ENCODE results near the gene NRP2.

The NRP2 gene

DNA sequence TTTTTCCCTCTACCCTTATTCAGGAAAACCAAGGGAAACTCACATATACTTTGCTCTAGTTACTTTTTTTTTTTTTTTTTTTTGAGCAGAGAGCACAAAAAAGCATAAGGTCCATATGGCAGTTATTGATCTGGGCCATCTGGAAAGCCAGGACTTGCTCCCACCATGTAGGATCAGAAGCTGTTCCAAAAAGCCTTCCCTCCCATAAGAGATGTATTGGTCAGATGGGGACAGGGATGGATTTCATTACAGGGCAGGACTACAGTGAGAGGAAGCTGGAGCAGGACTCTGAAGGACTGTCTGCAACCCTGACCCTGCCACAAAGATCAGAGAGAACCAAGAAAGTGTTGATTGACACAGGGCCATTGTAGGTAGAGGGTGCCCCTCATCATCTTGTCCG lies 57.3 kb downstream of the NRP2 start:
- no peak for DNase-seq (ENCODE audit: low spot score)
- TF ChIP-seq, protein P1, sequence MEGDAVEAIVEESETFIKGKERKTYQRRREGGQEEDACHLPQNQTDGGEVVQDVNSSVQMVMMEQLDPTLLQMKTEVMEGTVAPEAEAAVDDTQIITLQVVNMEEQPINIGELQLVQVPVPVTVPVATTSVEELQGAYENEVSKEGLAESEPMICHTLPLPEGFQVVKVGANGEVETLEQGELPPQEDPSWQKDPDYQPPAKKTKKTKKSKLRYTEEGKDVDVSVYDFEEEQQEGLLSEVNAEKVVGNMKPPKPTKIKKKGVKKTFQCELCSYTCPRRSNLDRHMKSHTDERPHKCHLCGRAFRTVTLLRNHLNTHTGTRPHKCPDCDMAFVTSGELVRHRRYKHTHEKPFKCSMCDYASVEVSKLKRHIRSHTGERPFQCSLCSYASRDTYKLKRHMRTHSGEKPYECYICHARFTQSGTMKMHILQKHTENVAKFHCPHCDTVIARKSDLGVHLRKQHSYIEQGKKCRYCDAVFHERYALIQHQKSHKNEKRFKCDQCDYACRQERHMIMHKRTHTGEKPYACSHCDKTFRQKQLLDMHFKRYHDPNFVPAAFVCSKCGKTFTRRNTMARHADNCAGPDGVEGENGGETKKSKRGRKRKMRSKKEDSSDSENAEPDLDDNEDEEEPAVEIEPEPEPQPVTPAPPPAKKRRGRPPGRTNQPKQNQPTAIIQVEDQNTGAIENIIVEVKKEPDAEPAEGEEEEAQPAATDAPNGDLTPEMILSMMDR (IDR thresholded peaks at IDR 0.05; ENCODE audit: extremely low read depth, insufficient read depth, missing control alignments) = no peak
- in situ Hi-C loops (cut with MboI; ENCODE audit: low pct_unique_long_range_greater_than_20kb, low sequenced_read_pairs, unreplicated experiment) = no loop called here

DNA sequence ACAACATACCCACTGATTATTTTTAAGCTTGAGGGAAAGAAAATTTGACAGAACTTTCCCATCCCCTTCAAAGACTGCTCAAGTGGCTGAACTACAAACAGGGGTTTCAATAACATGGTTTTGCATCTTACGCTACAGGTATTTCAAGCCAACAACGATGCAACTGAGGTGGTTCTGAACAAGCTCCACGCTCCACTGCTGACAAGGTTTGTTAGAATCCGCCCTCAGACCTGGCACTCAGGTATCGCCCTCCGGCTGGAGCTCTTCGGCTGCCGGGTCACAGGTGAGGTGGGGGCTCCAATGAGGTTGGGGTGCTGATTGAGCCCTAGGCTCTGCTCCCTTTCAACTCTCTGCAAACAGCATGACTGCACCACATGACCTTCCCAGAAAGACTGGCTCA lies 58.1 kb downstream of the NRP2 start:
- no peak for DNase-seq (ENCODE audit: low spot score)
- TF ChIP-seq, protein P1 (IDR thresholded peaks at IDR 0.05; ENCODE audit: extremely low read depth, insufficient read depth, missing control alignments) = no peak
- in situ Hi-C loops (cut with MboI; ENCODE audit: low pct_unique_long_range_greater_than_20kb, low sequenced_read_pairs, unreplicated experiment) = no loop called here

DNA sequence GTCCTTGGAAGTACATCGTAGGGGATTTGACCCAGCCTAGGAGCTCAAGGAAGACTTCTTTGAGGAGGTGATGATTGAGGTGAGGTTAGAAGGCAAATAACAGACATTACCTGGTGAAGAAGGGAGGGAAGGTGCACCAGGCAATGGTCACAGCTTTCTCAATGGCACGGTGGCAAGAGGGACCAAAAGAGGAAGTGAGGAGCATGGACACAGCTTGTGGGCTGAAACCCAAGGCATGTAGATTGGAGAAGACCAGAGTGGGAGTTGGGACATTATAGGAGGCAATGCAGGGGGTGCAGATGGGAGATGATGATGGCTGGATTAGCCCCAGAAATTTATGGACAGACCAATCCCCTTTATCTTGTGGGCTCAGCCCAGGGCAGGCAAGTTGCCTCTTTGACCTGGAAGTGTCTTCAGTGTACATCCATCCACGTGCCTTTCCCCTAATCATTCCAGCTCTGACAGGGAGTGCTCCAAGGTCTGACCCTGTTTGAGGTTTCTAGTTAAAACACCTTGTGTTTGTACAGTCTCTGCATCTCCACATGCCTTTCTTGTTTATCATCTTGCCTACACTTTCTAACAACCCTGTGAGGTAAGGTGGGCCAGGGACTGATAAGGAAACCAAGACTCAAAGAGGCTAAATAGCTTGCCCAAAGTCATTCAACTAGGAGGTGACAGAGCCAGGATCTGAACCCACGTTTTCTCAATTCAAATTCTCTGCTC lies 59.1 kb downstream of the NRP2 start:
- in situ Hi-C loops (cut with MboI; ENCODE audit: low pct_unique_long_range_greater_than_20kb, low sequenced_read_pairs, unreplicated experiment) = no loop called here
- TF ChIP-seq, protein P1 (IDR thresholded peaks at IDR 0.05; ENCODE audit: extremely low read depth, insufficient read depth, missing control alignments) = no peak
- no peak for DNase-seq (ENCODE audit: low spot score)

DNA sequence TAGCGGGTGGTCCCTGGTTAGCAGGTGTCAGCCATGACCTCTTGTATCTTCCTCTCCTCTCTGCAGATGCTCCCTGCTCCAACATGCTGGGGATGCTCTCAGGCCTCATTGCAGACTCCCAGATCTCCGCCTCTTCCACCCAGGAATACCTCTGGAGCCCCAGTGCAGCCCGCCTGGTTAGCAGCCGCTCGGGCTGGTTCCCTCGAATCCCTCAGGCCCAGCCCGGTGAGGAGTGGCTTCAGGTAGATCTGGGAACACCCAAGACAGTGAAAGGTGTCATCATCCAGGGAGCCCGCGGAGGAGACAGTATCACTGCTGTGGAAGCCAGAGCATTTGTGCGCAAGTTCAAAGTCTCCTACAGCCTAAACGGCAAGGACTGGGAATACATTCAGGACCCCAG lies 60.8 kb downstream of the NRP2 start:
- no peak for DNase-seq (ENCODE audit: low spot score)
- TF ChIP-seq, protein P1 (IDR thresholded peaks at IDR 0.05; ENCODE audit: extremely low read depth, insufficient read depth, missing control alignments) = no peak
- in situ Hi-C loops (cut with MboI; ENCODE audit: low pct_unique_long_range_greater_than_20kb, low sequenced_read_pairs, unreplicated experiment) = no loop called here

DNA sequence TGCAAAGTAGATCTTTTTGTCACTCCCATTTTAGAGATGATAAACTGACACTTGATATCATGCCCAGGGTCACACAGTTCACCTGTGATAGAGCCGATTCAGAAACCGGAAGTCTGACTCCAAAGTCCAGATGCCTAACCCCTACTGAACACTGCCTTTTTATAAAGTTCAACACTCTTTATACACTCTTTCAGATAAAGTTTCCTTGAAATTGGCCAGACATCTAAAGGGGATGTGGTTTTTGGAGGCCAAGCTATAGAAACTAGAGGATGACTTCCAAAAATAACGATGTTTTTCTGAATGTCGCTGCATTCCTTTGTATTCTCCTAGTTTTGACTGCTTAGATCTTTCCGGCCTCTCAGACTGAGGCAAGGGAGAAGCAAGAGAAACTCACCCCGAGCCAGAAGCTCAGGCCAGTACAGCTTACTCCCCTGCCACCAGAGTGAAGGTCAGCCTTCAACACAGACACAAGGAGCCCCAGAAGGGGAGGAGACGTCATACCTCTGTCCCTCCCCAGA lies 61.8 kb downstream of the NRP2 start:
- TF ChIP-seq, protein P1 (IDR thresholded peaks at IDR 0.05; ENCODE audit: extremely low read depth, insufficient read depth, missing control alignments) = no peak
- in situ Hi-C loops (cut with MboI; ENCODE audit: low pct_unique_long_range_greater_than_20kb, low sequenced_read_pairs, unreplicated experiment) = no loop called here
- no peak for DNase-seq (ENCODE audit: low spot score)

DNA sequence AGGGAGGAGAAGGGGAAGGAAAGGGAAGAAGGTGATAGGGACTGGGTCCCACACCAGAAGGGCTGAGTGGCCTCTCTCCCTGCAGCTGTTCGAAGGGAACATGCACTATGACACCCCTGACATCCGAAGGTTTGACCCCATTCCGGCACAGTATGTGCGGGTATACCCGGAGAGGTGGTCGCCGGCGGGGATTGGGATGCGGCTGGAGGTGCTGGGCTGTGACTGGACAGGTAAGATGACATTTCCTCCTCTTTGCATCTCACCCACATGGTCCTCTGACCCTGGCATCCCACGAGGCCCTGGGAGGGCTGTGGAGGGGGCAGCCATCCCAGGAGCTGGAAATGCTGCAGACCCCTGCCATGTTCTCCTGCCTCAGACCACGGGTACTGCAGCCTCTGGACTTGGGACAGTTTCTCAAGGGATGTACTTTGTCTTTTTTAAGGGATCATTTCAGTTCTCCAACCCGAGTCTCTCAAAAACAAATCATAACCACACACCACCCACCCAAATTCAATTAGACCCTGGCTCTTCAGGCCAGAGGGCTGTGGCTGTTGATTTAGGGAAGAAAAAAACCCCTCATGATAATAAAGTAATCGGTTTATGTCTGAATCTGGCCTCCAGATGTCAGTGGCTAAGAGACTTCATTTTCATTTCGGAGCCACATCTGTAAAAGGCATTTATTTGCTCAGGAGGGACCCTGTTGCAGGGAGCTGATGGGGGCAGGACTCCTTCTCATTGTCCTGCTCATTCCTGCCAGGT lies 63.5 kb downstream of the NRP2 start:
- TF ChIP-seq, protein P1 (IDR thresholded peaks at IDR 0.05; ENCODE audit: extremely low read depth, insufficient read depth, missing control alignments) = no peak

More for the DNA sequence above, 63.5 kb downstream of the NRP2 start:
- in situ Hi-C loops (cut with MboI; ENCODE audit: low pct_unique_long_range_greater_than_20kb, low sequenced_read_pairs, unreplicated experiment) = no loop called here
- DNase-seq (ENCODE audit: low spot score) = no peak

Data from GM13977 (cell line).